Activated T-cell treated with anti-CD3 and anti-CD28 coated beads for 1 hour (primary cell): ENCODE data around the gene CTRL.

Source experiments
- DNase-seq: peaks from one replicate; pipeline ENCODE4 v3.0.0-alpha.2; 2020; ENCODE audit warnings: low read depth

CTRL gene

DNA sequence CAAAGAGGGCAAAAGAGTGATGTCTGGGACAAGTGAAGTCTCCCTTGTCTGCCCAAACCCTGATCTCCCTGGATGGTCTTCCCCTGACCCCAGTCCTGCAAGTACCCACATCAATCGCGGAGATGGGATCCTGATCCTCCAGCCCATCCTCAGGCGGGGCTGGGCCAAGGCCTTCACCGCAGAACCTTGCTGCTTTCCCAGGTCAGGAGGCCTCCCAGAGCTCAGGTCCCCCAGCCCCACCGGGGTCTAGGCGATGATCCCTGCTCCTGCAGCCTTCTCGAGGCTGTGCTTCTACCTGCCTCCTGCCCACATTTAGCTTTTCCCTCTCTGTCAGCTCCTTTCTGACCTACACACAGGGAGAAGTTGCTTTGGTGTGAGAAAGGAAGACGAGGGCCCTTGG is 30.5 kb upstream of the CTRL start:
- no peak for DNase-seq

DNA sequence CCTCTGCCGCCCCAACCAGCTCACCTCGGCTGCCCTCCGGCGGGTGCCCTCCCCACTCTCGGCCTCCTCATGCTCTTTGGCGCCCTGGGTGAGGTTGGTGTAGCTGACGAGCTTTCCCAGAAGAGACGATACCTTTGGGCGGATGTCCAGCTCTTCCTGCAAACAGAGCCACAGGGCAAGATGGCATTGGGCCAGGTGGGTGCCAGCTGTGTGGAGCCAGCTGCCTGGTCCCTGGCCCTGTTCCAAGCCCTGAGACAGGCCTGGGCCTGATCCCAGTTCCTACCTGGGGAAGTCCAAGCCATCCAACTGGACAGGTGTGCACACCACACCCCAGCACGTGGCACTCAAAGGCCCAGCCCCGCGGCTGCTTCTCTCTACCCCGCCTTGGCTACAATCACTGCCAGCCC is 29.9 kb upstream of the CTRL start:
- no peak for DNase-seq

DNA sequence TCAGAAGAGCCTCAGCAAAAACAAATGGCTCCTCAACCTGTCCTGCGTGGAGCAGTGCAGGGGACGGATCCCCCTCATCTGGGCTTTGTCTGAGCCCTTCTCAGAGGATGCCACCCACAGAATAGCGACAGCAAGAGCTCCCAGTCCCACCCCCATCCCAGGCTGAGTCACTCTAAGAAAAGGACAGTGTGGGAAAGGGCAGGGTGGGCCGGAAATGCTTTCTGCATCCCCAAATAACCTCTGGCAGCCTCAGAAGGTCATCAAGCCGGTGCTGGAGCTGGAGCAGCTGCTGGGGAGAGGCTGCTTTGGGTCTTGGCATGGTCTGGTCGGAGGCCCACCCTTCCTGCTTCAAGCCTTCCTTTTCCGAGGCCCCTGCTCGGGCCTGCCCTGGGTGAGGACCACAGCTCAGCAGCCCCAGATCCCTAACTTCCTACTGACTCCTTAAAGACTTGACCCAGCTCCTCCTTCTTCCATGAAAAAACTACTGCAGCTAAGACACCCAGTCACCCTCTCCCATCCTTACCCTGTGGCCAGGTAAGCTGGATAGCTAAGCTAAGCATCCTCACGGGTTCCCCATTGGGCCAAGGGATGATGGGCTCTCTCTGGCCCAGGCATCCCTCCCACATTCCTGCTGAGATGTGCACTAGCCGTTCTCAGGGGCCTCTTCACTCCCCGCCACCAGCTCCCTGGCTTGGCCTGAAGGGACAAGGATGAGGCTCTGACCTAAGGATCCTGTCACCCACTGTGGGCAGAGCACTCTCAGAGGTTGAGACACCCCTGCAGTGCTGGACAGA is 28.1 kb upstream of the CTRL start:
- no peak for DNase-seq

DNA sequence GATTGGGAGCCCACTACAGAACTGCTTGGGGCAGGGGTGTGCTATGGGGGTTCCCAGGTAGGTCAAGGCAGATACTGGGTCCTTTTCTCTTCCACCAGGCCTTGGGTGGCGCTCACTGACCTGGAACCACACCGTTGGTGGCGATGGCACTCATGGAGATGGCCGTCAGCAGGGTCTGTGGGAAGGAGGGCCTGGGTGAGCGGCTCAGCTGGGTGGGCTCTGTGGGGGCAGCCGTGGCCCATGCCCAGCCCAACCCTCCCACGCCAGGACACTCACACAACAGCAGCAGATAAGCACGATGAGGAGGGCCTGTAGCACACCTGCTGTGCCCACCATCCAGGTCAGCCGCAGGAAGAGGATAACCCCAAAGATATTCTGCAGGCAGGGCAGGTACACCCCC is 26.0 kb upstream of the CTRL start:
- no peak for DNase-seq

DNA sequence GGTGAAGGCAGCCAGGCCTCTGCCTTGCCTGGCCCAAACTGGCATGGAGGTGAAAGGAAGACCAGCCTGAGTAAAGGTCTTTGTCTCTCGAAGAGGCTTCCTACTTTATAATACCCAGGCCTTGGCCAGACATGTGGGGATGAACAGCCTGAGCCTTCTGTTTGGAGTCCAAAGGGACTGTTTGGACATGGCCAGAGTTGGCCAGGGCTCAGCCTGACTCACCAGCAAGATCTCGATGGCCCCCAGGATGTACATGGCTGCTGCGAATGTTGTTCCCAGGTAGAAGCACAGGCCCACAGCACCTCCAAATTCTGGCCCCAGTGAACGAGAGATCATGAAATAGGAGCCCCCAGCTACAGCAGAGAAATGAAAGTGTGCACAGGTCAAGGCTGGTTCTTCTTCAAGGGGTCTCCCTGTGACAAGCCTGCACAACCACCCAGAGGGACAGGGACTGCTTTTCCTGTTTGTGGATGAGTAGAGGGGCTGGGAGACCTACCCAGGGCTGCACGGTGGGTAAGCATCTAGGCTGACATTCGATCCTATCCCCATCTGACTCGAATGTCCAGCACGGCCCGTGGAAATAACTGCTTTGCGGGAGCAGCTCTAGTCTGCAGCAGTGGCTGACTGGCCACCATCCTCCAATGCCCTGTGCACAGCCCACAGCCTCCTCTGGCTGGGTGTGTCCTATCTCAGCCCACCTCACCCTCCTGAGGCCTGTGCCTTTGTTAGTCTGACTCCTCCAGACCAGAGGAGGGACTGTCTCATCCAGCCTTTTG is 22.9 kb upstream of the CTRL start:
- no peak for DNase-seq

DNA sequence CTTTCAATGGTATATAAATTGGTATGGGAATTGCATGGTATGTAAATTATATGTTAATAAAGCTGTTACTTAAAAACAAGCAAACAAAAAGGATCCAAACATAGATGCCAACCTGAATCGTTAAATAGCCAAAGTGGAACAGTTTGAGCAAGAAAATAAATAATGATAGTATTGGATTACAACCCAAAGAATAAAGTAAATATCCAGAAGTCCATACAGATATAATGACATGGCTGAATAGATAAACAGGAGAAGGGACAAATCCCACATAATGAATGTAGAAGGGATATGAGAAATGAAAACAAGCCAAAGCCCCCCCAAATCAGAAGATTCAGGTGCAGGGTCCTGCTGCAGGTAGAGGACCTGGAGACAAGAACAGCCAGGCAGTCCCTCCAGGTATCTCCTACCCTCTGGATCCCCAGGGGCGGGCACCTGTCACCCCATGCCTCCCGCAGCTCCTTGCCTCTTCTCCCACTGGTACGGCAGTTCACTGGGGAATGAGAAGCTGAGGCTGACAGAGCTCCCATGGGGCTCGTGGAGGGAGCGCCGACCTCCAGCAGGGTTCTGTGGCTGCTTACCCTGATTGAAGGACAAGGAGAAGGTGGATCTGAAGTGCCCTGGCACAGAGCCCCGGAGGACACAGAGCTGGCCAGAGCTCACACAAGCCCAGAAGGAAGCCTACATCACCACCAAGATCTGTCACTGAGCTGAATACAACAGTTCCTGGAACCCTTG is 22.1 kb upstream of the CTRL start:
- DNase-seq, result no peak

- no peak for DNase-seq
Observed at GRCh38 chr16:67951485-67951884, 19.8 kb upstream of the CTRL start.

DNA sequence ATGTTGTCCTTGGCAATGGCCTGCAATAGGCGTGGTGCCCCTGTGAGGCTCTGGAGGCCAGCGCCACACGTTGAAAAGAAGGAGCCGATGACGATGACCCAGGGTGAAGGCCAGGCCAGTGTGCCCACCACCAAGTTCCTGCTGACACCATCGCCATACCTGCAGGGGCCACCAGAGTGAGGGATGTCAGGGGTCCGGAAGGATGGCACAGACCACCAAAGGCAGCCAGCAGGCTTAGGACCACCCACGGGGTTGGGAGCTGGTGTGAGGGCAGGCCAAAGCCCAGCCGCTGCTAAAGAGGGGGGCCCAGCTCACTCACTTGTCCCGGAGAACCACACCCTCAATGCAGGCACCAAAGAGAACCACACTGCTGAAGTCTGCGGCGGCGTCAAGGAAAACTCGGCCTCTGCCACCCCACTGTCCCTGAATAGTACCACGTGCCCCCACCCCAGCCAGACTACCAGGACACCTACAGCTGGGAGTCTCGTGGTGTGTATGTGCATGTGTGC is 18.7 kb upstream of the CTRL start:
- no peak for DNase-seq

DNA sequence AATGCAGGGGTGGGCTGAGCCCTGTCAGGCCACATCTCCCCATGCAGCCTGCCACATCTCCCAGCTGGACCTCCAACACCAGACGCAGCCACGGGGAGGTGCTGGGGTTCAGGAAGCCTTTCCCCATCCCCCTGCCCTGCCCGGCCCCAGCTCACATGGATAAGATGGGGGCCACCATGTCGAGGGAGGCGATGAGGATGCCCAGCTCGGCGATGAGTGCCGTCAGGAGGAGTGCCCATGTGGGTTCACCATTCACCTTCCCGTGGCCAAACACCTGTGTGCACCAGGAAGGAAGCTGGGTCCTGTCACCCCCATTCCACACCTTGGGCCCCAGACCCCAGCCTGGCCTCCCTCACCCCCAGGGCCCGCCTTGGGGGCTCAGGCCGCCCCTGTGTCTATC is 18.0 kb upstream of the CTRL start:
- DNase-seq, result no peak

- no peak for DNase-seq
Observed at GRCh38 chr16:67948015-67948414, 16.4 kb upstream of the CTRL start.

- DNase-seq, result no peak
Observed at GRCh38 chr16:67946966-67947558, 15.4 kb upstream of the CTRL start.

DNA sequence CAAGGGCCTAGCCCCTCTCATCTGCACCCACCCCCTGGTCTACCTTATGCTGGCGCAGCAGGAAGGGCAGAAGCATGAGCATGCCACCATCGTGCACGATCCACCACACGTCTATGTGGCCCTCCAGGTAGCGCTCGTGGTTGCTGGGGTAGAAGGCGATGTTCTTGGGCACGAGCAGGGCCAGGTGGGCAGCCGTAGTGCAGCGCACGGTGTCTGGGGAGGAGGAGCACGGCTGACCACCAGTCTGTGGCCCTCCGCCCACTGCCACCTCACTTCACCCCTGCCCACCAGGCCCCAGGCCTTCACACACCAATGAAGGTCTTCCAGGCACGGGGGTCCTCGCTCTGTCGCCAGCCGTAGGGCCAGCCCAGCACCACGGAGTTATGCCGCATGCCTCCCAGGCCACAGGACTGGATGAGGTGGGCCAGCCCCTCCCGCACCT is 14.5 kb upstream of the CTRL start:
- DNase-seq, result no peak

DNA sequence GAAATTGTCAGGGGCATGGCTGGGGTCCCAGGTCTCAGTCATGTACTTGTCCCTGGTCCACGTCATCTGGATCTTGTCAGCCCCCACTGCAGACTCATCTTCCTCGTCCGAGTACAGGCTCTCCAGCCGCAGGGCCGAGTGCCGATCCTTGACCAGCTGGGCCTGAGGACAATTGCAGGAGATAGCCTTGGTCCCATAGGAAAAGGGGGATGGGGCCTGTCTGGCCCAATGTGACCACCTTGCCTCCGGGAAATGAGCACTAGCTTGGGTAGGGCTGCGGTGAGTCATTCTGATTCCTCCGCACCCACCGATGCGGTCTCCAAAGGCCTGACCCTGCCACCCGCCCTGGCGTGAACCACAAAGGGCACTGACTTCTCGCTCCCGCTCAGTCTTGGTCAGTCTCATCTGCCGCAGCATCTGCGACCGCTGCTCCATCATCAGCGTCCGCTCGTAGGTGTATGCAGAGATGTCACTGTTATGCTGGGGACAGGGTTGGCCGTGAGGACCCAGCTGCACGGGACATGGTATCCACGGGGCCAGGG is 13.8 kb upstream of the CTRL start:
- no peak for DNase-seq

- no peak for DNase-seq
Observed at GRCh38 chr16:67944690-67945391, 13.2 kb upstream of the CTRL start.

DNA sequence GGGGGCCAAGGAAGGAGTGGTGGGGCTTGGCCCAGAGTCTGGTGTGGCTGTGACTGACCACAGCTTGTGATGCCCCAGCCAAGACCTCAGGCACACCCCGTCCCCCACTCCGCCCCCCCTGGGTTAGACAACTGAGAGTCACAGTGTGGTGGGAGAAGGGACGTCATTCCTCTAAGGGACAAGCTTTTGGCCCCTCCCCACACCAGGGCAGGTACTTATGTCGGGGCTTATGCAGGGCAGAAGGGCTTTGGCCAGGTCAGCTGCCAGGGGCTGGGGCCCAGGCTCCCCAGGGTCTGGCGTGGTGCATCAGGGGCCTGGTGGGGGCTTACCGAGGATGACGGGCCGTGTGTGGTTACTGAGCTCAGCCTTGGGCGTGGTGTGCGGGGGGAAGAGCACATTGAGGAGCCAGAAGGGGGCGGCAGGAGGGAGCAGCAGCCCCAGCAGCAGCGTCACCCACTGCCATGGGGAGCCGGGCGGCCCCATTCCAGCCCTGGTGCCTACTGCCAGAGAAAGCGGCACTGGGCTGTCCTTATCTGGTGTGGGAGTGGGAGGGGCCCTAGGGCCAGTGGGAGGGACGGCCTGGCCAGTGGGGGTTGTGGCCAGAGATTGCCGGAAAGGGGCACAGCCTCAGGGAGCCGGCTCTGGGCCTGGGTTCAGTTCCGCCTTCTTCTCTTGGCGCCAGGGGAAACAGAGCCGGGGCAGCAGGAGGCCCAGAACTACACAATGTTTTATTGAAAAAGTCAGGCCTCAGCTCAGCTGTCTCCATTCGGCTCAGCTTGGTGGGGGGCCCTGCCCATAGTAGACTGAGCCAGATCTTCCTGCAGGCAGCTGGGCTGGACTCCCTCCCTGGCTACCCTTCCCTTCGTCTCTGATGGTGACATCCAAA is 12.2 kb upstream of the CTRL start, which contains the start of gene LCAT:
TSS of gene LCAT (minus strand) at position 502 of the 886 bp plus-strand sequence. CDS start at position 483, 19 bp downstream.
- no peak for DNase-seq

GRCh38 chr16:67943256-67943618 is 11.6 kb upstream of the CTRL start:
- DNase-seq, result no peak

GRCh38 chr16:67942510-67943255 is 11.0 kb upstream of the CTRL start:
- no peak for DNase-seq

DNA sequence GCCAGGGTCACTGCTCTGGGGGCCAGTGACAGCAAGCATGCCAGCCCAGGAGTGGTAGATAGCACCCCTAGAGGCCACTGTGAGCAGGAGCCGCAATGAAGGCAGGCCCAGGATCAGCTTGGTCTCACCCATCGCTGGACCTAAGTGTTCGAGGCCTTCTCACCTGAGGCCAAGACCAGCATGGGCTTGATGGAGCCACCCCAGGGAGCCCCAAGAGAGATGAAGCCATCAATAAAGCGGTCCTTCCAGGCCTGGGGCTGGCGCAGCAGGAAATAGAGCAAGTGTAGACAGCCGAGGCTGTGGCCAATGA is 10.5 kb upstream of the CTRL start:
- no peak for DNase-seq

- DNase-seq, result no peak
Observed at GRCh38 chr16:67941469-67942199, 10.0 kb upstream of the CTRL start.
